Mononuclear cell (primary cell): ENCODE results near the gene LAMA5. TPM values are rescaled to one million over a fixed set of nuclear protein-coding genes. Genes with fewer than 3 reads are reported as not detected.

Experiments
- H3K27me3 ChIP-seq: 2 replicates; pipeline ENCODE4 v1.6.0; 2011; ENCODE audit warnings: low read length, control low read depth; ENCODE audit not compliant: insufficient read depth
- H3K4me1 ChIP-seq: 2 replicates; pipeline ENCODE4 v1.5.1; 2011; ENCODE audit warnings: mild to moderate bottlenecking, low read length, control low read depth; ENCODE audit not compliant: insufficient read depth
- H3K4me3 ChIP-seq: 2 replicates; pipeline ENCODE4 v1.5.1; 2011; ENCODE audit warnings: mild to moderate bottlenecking, low read length, moderate library complexity
- H3K9me3 ChIP-seq: 2 replicates; pipeline ENCODE4 v1.5.1; 2011; ENCODE audit warnings: low read depth, mild to moderate bottlenecking, control low read depth, low read length
- total RNA-seq: library from RNA; depleted of rRNA; stranded (reverse); fragments of >200 nt; gene quantifications from one replicate; pipeline ENCODE4 v1.2.3, GENCODE V29; 2012

The LAMA5 gene
- total RNA-seq, 1 donor, result 1.2 TPM

DNA sequence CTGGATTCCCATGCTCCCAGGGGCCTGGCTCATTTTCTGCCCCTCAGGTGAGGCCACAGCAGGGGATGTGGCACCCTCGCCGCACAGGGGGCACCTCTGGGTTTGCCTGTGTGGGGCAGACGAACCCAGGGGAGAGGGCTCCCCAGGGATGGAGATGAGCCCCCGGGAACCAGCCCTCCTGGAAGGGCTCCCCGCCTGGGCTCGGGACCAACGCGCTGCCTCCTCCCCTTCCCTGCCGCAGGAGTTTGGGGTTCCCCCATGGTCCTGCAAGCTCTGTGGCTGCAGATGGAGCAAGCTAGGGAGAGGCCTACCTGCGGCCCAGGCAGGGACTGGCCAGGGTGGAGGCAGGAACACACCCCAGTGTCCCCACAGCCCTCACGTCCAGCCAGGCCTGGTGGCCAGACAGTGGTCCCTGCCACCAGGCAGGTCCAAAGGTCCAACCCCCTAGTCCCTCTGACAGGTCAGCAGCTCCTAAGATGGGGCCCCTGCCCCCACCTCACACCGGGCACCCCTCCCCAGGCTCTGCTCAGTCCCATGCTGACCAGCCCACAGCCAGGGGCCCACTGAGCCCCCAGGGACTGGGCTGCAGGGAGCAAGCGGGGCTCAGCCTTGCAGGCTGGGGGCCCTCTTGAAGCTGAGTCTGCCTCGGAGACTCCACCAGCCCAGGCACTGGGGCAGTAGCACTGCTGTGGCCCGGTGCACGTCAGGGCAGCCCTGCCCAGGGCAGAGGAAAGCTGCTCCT is 13.7 kb downstream of the LAMA5 start:
- no peaks in the 10 kb centered on the region for H3K4me1 ChIP-seq
- H3K27me3 ChIP-seq, result no peaks in the 10 kb centered on the region
- no peaks in the 10 kb centered on the region for H3K9me3 ChIP-seq
- no peak overlapping the region for H3K4me3 ChIP-seq

DNA sequence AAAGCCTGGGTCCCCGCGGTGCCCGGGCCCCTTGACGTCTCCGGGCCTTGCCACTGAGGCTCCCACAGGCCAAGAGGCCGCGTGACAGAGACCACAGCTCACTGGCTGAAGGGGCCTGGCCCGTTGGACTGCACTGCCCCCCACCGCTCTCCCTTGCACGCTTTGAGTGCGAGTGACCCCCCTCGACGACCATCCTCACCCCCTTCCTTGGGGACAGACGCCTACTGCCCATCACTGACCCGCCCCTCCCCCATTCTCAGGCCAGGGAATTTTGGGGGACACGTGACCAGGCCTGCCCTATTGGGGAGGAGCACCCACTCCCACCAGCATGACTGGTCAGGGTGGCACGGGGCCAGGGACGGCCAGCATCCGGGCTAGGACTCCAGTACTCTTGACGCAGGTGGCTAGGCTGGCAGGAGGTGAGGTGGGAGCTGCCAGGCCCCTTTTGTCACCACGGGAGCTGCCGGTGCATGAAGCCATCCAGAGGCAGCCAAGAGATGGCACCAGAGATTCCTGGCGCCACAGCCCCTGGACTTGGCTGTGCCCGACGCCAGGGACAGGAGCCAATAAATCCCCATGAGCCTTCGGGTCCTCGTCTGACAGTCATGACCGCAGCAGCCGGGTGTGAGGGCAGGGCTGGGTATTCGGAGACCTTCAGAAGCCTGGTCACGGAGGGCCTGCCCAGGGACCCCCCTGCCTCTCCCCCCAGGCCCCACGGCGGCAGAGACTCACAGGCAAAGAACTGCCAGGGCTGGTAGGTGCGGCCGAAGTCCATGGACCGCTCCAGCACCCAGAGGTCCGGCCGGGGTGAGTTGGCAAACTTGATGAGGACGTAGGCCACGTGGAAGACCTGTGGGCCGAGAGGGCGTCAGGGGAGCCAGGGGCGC is 14.5 kb downstream of the LAMA5 start:
- Histone ChIP-seq H3K4me3 (no peak overlapping the region), H3K4me1 (no peaks in the 10 kb centered on the region), H3K9me3 (no peaks in the 10 kb centered on the region), H3K27me3 (no peaks in the 10 kb centered on the region)

DNA sequence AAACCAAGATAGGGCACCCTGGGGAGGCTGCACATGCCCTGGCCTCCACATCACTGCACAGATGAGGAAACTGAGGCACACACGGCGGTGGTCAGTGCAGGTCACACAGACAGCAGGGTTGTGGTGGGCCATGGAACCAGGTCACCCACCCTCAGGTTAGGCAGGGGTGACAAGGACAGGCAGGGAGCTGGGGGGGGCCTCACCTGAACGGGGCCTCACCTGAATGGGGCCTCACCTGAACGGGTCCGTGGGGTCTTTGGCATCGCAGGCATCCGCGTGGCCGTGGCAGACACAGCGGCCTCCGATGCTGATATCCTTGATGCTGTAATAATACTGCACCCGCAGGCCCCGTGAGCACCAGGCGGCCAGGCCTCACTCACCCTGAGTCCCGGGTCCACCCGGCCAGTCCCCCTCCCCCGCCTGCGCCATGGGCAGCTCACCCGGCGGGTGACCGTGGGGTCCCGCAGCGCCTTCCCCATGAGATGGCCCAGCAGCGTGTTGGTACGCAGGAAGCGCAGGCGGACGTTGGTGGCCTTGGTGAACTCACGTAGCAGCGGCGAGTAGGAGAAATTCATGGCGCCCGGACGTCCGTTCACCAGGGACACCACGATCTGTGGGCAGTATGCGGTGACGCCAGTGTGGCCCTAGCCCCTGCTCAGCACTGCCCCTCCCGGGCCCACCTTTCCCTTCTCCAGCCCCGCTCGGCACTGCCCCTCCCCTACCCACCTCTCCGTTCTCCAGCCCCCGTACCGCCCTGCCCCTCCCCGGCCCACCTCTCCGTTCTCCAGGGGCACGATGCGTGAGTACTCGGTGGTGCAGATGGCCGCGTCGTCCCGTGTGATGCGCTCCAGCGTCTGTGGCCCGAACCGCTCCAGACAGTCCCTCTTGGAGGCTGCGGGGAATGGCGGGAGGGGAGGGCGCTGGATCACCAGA is 15.4 kb downstream of the LAMA5 start:
- Histone ChIP-seq H3K4me1 (no peaks in the 10 kb centered on the region), H3K4me3 (no peak overlapping the region), H3K9me3 (no peaks in the 10 kb centered on the region)

DNA sequence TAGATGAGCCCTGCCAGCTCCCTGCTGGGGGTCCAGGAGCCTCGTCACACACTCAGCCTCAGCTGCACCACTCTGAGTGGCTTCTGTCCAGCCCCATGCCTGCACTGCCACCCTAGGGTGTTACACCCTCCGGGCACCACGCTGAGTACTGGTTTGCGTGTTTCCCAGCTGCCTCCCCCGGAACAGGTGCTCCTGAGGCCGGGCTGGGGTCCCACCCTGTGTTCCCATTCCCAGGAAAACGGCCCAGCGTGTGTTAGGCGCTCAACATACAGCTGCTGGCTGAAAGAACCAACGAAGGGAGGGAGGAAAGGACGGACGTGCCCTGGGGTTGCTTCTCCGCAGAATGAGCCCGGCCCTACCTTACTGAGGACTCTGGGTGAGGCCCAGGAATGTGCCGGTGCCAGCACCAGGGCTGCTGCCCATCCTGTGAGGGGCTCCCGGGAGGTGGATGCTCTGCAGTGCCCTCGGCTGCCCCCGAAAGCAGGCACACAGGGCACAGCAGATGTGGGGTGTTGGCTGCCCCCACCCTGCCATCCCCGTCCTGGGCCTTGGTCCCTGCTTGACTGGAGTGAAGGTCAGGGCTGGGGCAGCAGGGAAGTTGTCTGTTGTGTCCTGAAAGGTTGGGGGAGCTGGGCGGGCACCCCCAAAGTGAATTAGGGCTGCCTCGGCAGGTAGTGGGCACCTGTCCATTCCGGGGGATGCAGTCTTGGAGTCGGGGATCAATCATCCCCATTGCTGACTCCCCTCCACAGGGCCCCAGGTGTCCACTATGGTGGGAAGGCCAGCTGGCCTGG is 16.3 kb downstream of the LAMA5 start:
- Histone ChIP-seq H3K4me1 (no peaks in the 10 kb centered on the region), H3K4me3 (no peak overlapping the region), H3K27me3 (no peaks in the 10 kb centered on the region), H3K9me3 (no peaks in the 10 kb centered on the region)

More for the DNA sequence above, 15.4 kb downstream of the LAMA5 start:
- H3K27me3 ChIP-seq, result no peaks in the 10 kb centered on the region

DNA sequence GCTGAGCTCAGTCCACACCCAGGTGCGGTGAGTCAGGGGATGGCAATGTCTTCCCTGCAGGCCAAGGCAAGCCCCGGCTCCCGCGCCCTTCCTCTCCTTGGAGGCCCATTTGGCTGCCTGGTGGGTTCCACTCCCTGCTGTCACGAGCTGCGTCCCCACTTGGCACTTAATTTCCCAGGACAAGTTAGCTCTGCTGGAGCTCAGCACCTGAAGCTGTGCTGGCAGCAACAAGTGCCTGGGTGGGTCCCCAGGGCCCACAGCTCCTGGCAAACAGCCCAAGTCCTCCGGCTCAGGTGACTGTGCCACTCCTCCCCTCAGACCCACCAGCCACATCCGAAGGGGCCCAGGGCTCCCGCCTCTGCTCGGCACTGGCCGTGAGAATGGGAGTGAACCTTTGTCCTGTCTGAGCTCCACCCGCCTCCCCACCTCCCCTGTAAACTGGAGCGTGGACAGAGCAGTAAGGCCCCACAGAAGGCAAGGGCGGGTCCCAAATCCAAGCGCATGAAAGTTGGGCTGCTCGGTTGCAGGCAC is 16.9 kb downstream of the LAMA5 start:
- Histone ChIP-seq H3K4me3 (no peak overlapping the region), H3K9me3 (no peaks in the 10 kb centered on the region), H3K27me3 (no peaks in the 10 kb centered on the region), H3K4me1 (no peaks in the 10 kb centered on the region)

GRCh38 chr20:62349556-62350097 is 17.5 kb downstream of the LAMA5 start:
- Histone ChIP-seq H3K9me3 (no peaks in the 10 kb centered on the region), H3K4me3 (no peak overlapping the region), H3K4me1 (no peaks in the 10 kb centered on the region), H3K27me3 (no peaks in the 10 kb centered on the region)

GRCh38 chr20:62348604-62349003 is 18.5 kb downstream of the LAMA5 start:
- Histone ChIP-seq H3K4me1 (no peaks in the 10 kb centered on the region), H3K4me3 (no peak overlapping the region), H3K27me3 (no peaks in the 10 kb centered on the region), H3K9me3 (no peaks in the 10 kb centered on the region)

- H3K9me3 ChIP-seq, result no peaks in the 10 kb centered on the region
- no peaks in the 10 kb centered on the region for H3K27me3 ChIP-seq
- no peaks in the 10 kb centered on the region for H3K4me1 ChIP-seq
- no peak overlapping the region for H3K4me3 ChIP-seq
These were observed 19.7 kb downstream of the LAMA5 start for GRCh38 chr20:62347445-62347844.

DNA sequence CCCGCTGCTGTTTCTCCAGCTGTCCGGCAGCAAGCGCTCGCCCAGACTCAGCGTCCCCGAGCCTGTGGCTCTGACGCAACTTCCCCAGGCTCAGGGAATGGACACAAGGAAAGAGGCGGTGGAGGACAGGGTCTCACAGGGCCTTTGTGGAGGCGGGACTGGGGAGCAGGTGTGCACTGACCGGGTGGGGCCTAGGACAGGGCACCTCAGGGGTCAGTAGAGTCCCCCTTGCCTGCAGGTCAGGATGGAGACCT is 20.0 kb downstream of the LAMA5 start:
- Histone ChIP-seq H3K9me3 (no peaks in the 10 kb centered on the region), H3K27me3 (no peaks in the 10 kb centered on the region), H3K4me1 (no peaks in the 10 kb centered on the region), H3K4me3 (no peak overlapping the region)

DNA sequence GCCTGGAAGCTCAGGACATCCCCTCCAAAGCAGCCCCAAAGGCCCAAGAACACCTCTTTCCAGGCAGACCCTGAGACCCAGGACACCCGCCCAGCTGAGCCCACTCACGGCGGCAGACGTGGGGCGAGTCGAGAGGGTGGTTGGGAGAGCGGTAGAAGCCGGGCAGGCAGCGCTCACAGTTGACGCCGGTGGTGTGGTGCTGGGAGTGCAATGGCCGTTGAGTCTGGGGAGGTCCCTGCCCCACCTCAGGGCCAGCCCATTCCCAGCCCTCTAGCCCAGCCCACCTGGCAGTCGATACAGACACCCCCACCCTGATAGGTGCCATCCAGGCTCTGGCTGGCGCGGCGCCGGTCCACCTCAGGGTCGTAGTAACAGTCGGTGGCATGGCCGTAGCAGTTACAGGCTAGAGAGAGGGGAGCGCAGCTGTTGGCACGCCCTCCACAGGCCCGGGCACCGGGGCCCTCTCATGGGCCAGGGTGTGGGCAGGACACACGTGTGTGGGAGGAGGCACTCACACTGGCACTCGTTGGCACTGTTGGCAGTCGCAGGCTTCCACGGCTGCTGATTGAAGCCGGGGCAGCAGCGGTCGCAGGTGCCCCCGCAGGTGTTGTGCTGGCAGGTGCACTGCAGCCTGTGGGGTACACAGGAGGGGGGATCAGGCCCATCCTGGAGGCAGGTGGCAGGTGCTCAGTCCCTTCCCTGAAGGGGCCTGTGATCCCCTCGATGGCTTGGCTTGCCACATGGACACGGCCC is 20.5 kb downstream of the LAMA5 start:
- Histone ChIP-seq H3K9me3 (no peaks in the 10 kb centered on the region), H3K4me3 (no peak overlapping the region), H3K27me3 (no peaks in the 10 kb centered on the region), H3K4me1 (no peaks in the 10 kb centered on the region)

- H3K9me3 ChIP-seq, result no peaks in the 10 kb centered on the region
- H3K27me3 ChIP-seq, result no peaks in the 10 kb centered on the region
- H3K4me3 ChIP-seq, result no peak overlapping the region
- H3K4me1 ChIP-seq, result no peaks in the 10 kb centered on the region
These were observed 21.3 kb downstream of the LAMA5 start for GRCh38 chr20:62345681-62346370.

DNA sequence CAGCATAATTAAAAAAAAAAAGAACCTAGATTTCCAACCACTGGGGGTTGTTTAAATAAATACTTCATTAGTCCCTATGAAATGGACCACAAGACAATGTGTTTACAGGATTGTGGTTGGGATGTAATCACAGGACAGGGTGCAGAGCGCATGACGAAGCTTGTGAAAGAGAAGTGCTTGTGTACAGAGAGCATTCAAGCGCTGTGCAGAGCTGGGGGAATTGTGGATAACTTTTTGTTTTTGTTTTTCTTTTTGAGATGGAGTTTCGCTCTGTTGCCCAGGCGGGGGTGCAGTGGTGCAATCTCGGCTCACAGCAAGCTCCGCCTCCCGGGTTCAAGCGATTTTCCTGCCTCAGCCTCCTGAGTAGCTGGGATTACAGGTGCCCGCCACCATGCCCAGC is 22.3 kb downstream of the LAMA5 start:
- no peak overlapping the region for H3K4me3 ChIP-seq

GRCh38 chr20:62344092-62344491 is 23.0 kb downstream of the LAMA5 start:
- no peaks in the 10 kb centered on the region for H3K27me3 ChIP-seq
- no peak overlapping the region for H3K4me3 ChIP-seq
- no peaks in the 10 kb centered on the region for H3K4me1 ChIP-seq
- no peaks in the 10 kb centered on the region for H3K9me3 ChIP-seq

More for the DNA sequence above, 22.3 kb downstream of the LAMA5 start:
- Histone ChIP-seq H3K4me1 (no peaks in the 10 kb centered on the region), H3K9me3 (no peaks in the 10 kb centered on the region), H3K27me3 (no peaks in the 10 kb centered on the region)
